Activated CD4-positive, alpha-beta T cell treated with anti-CD3 and anti-CD28 coated beads for 48 hours (primary cell): ENCODE data around the gene ERCC4.
A peak's percentile ranks its signal among the peaks of the same experiment; 100 is the strongest.
"Not testable (repeated sequence)": the region's sequence is repeated elsewhere in the genome, so short reads cannot be mapped to it uniquely, and the experiment has no call there.

Source experiments
- DNase-seq: peaks from one replicate; pipeline ENCODE4 v3.0.0-alpha.2; 2020

The ERCC4 gene

GRCh38 chr16:13919683-13920509 is at the start of gene ERCC4:
Gene ERCC4, plus strand, starts transcription at chr16:13920154. Its CDS starts 12 bp downstream, at chr16:13920166.
- DNase-seq = peak; percentile 99

- DNase-seq = no peak
Observed at GRCh38 chr16:13873835-13874438, 46.0 kb upstream of the ERCC4 start.

- no peak for DNase-seq
Observed at GRCh38 chr16:13875614-13876284, 44.2 kb upstream of the ERCC4 start.

GRCh38 chr16:13883276-13883675 is 36.7 kb upstream of the ERCC4 start:
- DNase-seq = no peak

GRCh38 chr16:13883881-13884280 is 36.1 kb upstream of the ERCC4 start:
- DNase-seq = no peak

GRCh38 chr16:13885700-13886099 is 34.3 kb upstream of the ERCC4 start:
- no peak for DNase-seq

- no peak for DNase-seq
Observed at GRCh38 chr16:13886608-13887007, 33.3 kb upstream of the ERCC4 start.

- DNase-seq = not testable (repeated sequence)
Observed at GRCh38 chr16:13889323-13889722, 30.6 kb upstream of the ERCC4 start.

- no peak for DNase-seq
Observed at GRCh38 chr16:13892301-13892700, 27.7 kb upstream of the ERCC4 start.

GRCh38 chr16:13895516-13895915 is 24.4 kb upstream of the ERCC4 start:
- no peak for DNase-seq

GRCh38 chr16:13896543-13897182 is 23.3 kb upstream of the ERCC4 start:
- DNase-seq = peak; percentile 3

- no peak for DNase-seq
Observed at GRCh38 chr16:13897806-13898205, 22.1 kb upstream of the ERCC4 start.

- no peak for DNase-seq
Observed at GRCh38 chr16:13898233-13898632, 21.7 kb upstream of the ERCC4 start.

- no peak for DNase-seq
Observed at GRCh38 chr16:13902052-13902451, 17.9 kb upstream of the ERCC4 start.

GRCh38 chr16:13902677-13903076 is 17.3 kb upstream of the ERCC4 start:
- DNase-seq = no peak

GRCh38 chr16:13904179-13904691 is 15.7 kb upstream of the ERCC4 start:
- DNase-seq = no peak

GRCh38 chr16:13904822-13905221 is 15.1 kb upstream of the ERCC4 start:
- peak; percentile 46 for DNase-seq

- DNase-seq = no peak
Observed at GRCh38 chr16:13906168-13907089, 13.5 kb upstream of the ERCC4 start.

GRCh38 chr16:13907431-13907830 is 12.5 kb upstream of the ERCC4 start:
- DNase-seq = no peak

- no peak for DNase-seq
Observed at GRCh38 chr16:13909069-13909468, 10.9 kb upstream of the ERCC4 start.

GRCh38 chr16:13909872-13910303 is 10.1 kb upstream of the ERCC4 start:
- no peak for DNase-seq

GRCh38 chr16:13911306-13911705 is 8.6 kb upstream of the ERCC4 start:
- no peak for DNase-seq
